ENCODE measurements around the gene MCC.

DNA sequence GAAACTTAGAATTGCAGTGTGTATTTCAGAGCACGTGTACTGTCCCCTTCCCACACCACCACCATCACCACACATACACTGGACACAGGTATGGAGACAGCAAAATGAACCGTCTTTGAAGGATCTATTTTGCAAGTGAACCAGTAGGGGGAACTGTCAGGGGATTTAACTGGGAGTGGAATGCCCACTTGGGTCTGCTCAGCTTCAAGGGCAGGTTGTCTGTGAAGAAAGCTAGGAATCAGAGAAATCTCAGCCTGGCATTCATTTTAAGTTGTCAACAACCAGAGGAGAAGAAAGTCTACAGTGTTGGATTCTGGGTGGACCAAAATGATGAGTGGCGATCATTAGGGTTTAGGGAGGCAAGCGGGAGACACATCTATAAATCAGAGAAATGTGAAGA lies 364.6 kb downstream of the MCC start:
- TF ChIP-seq POLR2A (IDR thresholded peaks at IDR 0.05): no peak
- TF ChIP-seq, protein P1, sequence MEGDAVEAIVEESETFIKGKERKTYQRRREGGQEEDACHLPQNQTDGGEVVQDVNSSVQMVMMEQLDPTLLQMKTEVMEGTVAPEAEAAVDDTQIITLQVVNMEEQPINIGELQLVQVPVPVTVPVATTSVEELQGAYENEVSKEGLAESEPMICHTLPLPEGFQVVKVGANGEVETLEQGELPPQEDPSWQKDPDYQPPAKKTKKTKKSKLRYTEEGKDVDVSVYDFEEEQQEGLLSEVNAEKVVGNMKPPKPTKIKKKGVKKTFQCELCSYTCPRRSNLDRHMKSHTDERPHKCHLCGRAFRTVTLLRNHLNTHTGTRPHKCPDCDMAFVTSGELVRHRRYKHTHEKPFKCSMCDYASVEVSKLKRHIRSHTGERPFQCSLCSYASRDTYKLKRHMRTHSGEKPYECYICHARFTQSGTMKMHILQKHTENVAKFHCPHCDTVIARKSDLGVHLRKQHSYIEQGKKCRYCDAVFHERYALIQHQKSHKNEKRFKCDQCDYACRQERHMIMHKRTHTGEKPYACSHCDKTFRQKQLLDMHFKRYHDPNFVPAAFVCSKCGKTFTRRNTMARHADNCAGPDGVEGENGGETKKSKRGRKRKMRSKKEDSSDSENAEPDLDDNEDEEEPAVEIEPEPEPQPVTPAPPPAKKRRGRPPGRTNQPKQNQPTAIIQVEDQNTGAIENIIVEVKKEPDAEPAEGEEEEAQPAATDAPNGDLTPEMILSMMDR (IDR thresholded peaks at IDR 0.05): no peak

Data from breast epithelium (tissue), 3 donors.